Suppressor macrophage treated with lipopolysaccharide for 4 hours (primary cell): ENCODE results near the gene PRMT1.

Experiments
- DNase-seq: peaks from one replicate; pipeline ENCODE4 v3.0.0-alpha.2; 2020

The PRMT1 gene

DNA sequence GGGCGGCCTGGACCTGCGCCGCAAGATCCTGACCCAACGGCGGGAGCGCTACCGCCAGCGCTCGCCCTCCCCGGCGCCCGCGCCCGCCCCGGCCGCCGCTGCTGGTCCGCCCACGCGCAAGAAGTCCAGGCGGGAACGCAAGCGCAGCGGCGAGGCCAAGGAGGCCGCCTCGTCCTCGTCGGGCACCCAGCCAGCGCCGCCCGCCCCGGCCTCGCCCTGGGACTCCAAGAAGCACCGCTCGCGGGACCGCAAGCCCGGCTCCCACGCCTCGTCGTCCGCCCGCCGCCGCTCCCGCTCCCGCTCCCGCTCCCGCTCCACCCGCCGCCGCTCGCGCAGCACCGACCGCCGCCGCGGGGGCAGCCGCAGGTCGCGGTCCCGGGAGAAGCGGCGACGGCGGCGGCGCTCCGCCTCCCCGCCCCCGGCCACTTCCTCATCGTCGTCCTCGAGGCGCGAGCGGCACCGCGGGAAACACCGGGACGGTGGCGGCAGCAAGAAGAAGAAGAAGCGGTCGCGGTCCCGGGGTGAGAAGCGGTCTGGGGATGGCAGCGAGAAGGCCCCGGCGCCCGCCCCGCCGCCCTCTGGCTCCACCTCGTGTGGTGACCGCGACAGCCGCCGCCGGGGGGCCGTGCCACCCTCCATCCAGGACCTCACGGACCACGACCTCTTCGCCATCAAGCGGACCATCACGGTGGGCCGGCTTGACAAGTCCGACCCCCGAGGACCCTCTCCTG is 25.1 kb upstream of the PRMT1 start:
- DNase-seq = no peak

DNA sequence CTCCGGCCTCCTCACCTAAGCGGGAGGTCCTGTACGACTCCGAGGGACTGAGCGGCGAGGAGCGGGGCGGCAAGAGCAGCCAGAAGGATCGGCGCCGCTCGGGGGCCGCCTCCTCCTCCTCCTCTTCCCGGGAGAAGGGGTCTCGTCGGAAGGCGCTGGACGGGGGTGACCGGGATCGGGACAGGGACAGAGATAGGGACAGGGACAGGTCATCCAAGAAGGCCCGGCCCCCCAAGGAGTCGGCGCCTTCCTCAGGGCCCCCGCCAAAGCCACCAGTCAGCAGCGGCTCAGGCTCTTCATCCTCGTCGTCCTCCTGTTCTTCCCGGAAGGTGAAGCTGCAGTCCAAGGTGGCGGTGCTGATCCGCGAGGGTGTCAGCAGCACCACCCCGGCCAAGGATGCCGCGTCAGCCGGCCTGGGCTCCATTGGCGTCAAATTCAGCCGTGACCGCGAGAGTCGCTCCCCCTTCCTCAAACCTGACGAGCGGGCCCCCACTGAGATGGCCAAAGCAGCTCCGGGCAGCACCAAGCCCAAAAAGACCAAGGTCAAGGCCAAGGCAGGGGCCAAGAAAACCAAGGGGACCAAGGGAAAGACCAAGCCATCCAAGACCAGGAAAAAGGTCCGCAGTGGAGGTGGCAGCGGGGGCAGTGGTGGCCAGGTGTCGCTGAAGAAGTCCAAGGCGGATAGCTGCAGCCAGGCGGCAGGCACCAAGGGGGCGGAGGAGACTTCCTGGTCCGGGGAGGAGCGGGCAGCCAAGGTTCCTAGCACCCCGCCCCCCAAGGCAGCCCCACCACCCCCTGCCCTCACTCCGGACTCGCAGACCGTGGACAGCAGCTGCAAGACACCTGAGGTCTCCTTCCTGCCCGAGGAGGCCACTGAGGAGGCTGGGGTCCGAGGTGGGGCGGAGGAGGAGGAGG is 24.3 kb upstream of the PRMT1 start:
- DNase-seq = no peak

DNA sequence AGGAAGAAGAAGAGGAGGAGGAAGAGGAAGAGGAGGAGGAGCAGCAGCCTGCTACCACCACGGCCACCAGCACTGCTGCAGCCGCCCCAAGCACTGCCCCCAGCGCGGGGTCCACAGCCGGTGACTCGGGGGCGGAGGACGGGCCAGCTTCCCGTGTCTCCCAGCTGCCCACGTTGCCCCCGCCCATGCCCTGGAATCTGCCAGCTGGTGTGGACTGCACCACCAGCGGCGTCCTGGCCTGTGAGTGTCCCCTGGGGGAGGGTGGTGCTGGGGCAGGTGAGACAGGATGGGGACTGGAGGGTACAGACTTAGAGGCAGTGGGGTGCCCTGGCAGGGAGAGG is 23.6 kb upstream of the PRMT1 start:
- DNase-seq = no peak

DNA sequence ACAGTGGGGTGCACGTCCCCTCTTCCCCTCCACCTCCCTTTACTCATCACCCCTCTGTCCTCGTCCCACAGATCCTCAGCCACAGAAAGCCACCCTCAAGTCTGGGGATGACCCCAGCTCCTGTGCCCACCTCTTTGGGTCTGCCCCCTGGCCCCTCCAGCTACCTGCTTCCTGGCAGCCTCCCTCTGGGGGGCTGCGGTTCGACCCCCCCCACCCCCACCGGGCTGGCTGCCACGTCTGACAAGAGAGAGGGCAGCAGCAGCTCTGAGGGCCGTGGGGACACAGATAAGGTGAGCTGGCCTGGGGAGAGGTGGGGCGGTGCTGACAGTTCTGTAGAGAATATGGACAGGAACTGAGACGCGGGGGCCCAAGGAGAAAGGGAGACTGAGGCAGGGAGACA is 22.5 kb upstream of the PRMT1 start:
- DNase-seq = no peak

DNA sequence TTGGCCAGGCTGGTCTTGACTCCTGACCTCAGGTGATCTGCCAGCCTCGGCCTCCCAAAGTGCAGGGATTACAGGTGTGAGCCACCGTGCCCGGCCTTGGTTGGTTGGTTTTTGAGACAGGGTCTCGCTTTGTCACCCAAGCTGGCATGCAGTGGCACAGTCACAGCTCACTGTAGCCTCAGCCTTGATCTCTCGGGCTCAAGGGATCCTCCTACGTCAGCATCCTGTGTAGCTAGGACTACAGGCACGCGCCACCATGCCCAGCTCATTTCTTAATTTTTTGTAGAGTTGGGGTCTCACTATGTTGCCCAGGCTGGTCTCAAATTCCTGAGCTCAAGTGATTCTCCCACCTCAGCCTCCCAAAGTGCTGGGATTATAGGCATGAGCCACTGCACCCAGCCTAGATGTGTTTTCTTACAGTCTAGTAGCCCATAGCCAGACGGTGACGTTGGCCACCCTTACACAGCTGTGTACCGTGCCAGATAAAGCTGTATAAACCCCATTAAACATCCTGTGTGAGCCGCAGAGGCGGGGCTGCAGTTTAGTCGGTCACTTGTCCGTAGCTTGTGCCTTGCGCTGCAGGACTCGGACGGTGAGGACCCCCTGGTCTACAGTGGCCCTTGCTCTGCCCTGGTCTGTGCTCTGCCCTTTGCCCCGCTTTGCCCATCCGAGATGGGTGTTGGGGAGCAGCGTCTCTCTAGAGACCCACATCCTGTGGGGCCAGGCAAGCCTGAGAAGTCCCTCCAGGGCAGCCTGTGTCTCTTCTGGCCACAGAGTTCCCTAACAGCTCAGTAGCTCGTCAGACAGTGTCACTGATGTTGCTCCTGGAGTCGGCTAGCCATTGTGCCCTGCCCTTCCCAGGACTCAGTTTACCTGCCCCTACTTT is 21.3 kb upstream of the PRMT1 start:
- DNase-seq = no peak

DNA sequence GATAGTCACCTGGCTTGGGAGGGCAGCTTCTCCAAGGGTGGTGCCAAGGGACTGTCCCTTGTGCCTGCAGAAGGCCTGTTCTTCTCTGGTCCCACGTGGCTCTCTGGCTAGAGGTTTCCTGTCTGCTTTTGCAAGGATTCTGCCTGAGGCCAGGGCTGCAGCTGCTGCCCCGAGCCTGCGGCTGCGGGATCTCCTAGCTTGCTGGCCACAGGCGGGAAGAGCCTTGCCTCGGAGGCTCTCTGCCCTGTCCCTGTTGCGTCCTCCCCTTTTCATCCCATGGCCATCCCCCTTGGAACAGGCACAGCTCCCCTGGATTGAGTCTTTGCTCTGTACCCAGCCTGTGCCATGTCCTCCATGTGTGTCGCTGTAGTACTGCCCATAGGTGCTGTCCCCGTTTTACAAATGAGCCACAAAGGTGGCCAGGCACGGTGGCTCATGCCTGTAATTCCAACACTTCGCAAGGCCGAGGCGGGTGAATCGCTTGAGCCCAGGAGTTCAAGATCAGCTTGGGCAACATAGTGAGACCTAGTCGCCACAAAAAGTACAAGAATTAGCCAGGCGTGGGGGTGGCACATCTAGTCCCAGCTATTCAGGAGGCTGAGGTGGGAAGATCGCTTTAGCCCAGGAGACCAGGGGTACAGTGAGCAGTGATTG is 20.5 kb upstream of the PRMT1 start:
- no peak for DNase-seq

DNA sequence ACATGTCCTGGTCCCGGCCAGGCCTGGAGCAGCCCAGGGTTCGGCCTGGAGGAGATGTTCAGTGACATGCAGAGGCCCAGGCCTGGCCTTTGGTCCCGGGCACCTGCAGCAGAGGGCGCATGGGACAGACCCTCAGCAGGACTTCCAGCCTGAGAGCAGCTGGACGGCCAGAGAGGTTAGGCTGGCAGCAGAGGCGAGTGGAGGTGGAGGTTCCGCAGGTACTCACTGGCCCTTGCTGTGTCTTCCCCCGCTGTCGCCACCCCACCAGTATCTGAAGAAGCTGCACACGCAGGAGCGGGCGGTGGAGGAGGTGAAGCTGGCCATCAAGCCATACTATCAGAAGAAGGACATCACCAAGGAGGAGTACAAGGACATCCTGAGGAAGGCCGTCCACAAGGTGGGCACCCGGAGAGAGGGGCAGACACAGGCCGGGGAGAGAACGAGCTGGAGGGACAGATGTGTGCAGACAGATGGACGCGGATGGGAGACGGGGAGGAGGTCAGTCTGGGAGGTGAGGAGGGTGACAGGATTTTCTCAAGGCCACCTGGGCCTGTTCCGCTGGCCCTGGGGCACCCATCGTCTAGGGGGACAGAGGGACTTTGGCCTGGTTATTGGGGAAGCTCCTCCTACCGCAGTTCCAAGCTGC is 19.5 kb upstream of the PRMT1 start:
- no peak for DNase-seq

DNA sequence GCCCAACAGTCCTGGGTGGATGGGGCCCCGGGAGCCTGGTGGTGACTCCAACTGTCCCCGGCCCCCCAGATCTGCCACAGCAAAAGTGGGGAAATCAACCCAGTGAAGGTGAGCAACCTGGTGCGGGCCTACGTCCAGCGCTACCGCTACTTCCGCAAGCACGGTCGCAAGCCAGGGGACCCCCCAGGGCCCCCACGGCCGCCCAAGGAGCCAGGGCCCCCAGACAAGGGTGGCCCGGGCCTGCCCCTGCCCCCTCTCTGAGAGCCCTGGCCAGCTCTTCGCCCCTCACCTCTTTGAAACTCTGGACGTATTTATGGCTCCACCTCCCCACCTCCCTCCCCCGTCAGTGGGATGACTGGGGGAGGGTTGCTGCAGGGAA is 18.9 kb upstream of the PRMT1 start:
- DNase-seq = no peak

DNA sequence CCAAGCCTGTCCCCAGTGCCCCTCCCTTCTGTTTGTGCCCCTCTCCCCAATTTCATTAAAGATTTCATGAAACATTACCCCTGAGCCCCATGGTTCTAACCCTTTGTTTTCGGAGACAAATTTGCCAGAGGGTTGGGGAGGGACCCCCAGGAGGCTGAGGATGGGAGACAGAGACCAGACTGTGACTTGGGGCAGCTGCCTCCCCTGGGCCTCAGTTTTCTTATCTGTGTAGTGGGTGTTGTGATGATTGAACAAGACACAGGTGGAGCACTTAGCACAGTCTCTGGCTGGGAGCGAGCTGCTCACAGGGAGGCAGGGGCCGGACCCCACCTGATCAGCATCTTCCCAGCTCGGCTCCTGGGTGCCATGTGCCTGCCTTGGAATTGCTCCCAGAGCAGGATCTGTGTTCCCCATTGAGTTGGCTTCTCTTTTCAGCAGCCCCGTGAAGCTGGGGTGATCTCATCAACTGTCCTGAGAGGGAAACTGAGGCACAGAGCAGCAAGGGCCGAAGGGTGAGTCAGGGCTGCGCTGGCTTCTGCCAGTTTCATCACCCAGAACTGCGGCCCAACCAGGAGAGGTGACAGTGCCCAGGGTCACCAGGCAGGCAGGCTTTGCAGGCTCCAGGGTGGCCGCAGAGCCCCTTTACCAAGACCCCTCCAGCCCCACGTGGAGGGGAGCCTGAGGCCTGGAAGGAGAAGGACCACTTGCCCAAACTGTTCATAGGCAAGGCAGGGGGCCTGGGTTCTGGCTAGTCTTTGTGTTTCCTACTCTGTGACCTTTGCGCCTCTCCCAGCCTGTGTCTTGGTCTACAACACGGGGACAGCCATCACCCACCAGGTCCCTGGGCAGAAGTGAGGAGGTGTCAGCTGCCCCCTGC is 18.3 kb upstream of the PRMT1 start:
- no peak for DNase-seq

DNA sequence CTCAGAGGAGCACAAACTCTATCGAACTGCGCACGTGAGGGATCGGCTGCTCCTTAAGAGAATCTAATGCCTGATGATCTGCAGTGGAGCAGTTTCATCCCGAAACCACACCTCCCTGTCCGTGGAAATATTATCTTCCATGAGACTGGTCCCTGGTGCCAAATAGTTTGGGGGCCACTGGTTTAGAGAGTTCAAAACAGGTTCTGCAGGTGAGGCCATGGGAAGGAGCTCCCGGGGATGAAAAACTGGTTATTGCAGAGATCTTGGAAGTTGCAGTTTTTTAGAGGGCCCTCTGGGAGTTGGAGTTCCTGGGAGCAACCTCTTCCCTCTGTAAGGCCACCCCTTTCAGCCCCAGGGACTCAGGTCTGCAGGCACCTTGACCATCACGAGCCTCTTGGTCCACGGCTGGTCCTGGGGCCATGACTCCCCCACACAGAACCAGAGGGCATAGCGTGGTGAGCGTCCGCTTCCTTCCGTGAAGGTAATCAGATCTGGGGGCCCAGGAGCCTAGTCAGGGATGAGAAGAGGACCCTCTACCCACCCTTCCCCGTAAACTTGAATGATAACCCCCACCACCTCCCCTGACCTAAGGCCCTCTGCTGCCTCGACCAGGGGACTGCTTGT is 16.6 kb upstream of the PRMT1 start:
- no peak for DNase-seq

DNA sequence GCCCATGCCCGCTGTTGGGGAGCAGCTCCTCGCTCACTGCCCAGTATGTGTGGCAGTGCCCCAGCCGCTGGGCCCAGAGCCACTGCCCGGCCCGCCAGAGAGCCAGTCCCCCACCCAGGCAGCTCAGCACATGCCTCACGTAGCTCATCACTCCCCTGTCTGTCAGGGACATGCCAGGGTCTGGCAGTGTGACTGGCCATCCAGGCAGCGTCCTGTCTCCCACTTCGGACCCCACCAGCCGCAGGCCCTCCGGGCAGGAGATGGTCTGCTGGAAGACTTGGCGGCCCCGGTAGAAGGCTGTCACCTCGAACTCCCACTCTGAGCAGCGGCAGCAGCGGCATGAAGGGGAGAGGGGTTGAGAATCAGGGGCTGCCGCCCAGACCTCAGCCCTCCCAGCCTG is 15.1 kb upstream of the PRMT1 start:
- DNase-seq = no peak

DNA sequence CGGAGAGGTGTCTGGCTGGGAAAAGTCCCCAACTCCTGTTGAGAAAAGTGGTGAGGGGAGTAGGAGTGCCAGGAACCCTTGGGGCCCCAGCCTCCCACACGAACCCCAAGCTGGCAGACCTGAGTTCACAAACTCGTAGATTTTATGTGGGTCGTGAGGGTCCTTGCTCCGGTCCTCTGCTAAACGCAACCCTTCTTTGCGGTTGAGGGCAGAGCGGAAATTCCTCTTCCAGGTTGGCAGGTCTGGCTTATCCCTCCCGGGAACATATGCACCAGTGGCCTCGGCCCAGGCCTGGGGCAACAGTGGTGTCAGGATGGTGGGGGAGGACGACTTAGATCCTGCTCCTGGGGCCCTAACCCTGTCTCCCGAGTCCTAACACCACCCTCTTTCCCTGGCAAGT is 13.8 kb upstream of the PRMT1 start:
- DNase-seq = no peak

DNA sequence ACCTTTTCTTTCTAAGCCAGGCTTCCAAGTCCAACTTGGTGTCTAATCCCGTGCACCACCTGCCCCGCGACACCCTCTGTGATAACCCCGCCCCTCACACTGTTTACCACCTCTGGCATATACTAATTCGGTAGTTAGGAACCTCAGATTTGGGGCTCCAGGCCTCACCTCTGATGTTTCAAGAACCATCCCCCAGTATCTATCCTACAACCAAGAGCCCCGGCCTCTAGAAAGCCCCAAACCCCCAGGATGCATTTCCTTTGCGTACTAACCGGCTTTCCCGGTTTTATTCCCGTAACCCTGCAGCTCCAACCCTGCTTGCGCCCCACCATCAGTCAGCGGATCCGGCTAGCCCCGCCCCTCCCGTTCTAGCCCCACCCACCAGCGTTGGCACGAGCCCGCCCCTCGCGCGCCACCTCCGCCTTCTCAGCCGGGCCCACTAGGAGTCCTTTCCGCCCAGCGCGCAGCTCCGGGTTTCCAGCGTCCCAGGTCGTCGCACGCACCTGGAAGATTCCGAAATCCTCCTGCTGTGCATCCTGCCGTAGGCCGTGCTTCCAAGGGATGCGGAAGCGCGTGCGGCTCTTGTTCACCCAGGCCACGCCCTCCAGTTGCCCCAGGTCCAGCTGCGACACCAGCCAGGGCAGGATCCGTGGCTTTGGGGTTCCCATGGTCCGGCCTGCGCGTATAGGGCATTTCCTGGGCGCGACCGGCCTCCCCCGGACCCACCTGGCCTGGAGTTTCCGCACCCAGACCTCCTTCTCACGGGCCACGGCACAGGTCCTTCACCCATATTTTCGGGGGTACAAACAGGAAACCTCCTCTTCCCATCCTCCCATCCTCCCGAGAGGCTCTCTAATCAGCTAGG is 12.7 kb upstream of the PRMT1 start:
- peak; percentile 84 for DNase-seq

DNA sequence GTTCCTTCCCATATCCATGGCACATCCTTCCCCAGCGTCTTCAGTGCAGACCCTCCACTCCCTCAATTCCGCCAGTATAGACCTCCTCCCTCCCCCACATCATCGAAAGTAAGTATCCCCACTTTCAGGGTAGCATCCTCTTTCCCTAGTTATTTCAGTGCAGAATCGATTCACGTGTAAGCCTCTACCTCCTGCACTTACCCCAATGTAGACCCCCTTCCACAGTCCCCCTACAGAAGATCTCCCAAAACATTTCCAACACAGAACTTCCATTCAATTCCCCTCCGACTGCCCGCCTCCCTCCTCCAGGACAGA is 12.1 kb upstream of the PRMT1 start:
- no peak for DNase-seq

DNA sequence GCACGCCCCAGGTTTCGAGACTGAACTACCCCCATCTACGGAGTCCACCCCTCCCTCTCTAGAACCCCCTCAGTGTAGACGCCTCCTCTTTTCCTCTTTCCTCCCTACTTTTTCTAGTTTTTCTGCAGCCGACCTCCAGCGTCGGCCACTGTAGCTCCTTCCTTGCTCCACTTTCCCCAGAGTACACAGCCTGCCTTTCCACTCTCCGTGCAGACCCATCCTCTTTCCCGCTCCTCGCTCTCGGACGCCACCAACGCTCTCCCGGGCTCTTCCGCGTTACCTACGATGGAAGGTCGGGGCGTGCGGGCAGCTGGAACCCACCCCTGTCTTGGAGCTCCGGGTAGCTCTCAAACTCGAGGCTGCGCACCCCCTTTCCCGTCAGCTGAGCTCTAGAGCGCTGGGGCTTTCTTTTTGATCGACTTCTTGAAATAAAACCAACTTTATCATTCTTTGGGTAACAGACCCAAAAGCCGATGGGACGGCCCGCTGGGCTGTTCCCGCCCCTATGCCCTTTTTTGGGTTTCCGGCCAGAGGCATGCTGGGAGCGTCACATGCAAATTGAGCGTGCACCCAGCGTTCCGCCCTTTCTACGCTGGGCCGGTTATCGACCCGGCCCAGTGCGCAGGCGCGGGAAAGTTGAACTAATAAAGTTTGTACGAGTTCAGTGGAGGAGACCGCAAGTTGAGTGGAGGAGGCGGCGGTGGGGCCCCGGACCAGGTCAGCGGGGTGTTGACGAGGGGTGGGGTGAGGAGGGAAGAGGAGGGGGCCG is 11.5 kb upstream of the PRMT1 start, which contains the start of the genes BCL2L12 and IRF3:
Gene BCL2L12 (plus strand): TSS at position 583 of the 769 bp plus-strand sequence. CDS start 760 bp downstream, outside the sequence.
Gene IRF3 (minus strand): TSS at position 507 of the 769 bp plus-strand sequence. CDS start 1,019 bp downstream, outside the sequence.
- peak; percentile 98 for DNase-seq

DNA sequence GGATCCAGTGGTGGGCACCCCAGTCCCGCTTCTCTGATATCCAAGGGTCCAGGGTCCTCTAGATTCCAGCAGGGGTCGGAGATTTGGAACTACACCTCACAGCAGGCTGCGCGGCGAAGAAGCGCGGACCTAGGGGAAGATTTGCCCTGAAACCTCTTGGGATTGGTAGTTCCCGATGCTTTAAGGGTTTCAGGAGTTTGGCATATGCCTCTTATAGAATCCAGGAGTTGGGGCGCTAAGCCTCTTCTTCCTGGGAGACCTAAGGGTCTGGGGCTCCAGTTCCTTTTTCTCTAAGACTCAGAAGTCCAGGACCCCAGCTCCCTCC is 11.0 kb upstream of the PRMT1 start:
- no peak for DNase-seq

DNA sequence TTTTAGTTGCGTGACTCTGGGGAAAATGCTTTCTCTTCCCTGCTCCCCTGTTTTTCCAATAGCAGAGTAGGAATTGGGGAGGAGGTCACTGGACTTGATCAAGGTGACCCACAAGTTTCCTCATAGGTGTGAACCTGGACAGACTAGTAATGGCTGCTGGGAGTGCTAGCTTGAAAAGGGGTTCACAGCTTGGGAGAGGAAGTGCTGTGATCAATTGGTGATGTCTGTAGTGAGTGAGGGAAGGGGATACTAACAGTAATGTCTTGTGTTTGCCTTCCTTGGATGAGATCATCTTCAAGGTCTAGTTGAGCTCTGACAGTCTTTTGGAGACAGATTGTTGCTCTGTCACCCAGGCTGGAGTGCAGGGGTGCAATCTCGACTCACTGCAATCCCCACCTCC is 9.6 kb upstream of the PRMT1 start:
- no peak for DNase-seq

DNA sequence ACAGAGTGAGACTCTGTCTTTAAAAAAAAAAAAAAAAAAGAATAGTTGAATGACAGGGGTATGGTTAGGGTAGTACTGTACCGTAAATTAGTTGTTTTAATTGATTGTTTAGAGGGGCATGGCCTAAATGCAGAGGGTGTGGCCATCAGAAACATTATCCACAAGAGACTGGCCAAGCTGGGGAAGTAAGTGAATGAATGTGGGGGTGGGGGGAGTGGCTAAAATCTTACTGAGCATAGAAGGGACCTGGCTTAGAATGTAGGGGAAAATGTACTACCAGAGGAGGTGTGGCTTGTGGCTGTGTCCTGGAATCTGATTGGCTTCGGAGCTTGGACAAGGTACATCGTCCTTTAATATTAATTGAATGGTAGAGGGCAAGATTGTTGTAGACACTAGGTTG is 7.6 kb upstream of the PRMT1 start:
- DNase-seq = peak; percentile 32
